NOMO-1 treated with DMSO at 0.1 percent for 48 hours (cell line): ENCODE results near the gene LRRK1.

Experiments
- DNase-seq: peaks from one replicate; lab custom pipeline; 2025; ENCODE audit not compliant: unreplicated experiment; lab: John Stamatoyannopoulos, UW

Gene LRRK1

DNA sequence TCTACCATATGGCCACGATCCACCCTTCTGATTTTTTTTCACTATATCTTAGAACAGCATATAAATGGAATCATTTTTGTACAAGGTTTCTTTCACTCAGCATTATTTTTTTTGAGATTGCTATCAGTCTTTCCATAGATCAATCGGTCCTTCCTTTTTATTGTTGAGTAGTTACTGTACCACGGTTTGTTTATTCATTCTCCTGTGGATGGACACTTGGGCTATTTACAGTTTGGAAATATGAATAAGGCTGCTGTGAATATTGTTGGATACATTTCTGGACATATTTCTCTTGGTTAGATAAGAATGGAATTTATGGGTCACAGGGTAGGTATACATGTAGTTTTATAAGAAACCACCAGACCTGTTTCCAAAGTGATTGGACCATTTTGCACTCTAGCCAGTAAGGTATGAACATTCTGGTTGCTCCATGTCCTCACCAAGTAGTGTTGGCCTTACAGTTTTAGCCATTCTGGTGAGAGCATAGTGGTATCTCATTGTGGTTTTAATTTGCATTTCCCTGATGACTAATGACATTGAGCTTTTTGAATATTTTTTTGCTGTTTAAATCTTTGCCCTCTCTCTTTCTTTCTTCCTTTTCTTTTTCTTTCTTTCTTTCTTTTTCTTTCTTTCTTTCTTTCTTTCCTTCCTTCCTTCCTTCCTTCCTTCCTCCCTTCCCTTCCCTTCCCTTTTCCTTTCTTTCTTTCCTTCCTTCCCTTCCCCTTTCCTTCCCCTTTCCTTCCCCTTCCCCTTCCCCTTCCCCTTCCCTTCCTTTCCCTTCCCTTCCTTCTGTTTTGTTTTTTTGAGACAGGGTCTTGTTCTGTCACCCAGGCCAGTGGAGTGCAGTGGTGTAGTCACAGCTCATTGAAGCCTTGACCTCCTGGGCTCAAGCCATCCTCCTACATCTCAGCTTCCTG lies 49.2 kb downstream of the LRRK1 start:
- no peak for DNase-seq

DNA sequence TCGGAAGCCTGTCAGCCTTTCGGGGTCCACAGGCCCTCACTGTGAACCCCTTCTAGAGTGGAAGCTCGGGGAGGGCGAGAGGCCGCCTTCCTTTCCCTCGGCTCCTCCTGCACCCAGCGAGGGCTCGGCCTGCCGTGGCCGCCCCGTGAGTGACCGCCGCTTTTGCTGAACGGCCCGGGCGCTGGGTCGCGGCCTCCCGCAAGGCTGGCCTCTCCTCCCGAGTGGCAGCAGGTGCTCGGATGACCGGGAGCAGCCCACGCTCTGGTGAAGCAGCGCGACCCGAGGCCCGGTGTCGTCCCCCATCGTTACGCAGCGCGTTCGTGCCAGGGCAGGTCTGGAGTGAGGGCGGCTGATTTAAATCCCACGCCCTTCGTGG lies 53.8 kb downstream of the LRRK1 start:
- DNase-seq: no peak

DNA sequence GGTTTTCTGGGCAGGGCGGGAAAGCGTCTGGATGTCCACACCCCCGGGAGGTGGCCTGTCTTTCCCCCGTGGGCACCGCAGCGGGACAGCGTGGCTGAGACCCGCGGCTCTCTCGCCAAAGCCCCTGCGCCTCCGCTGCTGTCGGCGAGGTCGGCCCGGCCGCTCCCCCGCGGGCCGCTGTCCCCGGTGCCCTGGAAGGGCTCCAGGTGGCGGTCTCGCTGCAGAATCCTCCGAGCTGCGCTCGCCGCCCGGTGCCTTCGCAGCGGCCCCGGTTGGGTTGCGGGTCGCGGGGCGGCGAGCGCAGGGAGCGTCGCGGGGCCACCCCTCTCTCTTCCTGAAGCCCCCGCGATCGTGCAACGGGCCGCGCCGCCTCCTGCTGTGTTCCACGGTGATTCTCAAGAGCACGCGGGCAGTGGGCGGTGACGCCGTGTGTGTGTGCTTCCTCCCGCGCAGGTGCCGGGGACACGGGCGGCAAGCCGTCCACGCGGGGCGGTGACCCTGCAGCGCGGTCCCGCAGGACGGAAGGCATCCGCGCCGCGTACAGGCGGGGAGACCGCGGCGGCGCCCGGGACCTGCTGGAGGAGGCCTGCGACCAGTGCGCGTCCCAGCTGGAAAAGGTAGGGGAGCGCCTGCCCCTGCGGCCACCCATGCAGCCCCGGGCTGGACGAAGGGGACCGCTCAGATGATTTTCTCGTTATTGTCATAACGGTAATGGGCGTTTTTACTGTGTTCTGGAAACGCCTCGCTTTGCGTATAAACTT lies 54.4 kb downstream of the LRRK1 start:
- no peak for DNase-seq

DNA sequence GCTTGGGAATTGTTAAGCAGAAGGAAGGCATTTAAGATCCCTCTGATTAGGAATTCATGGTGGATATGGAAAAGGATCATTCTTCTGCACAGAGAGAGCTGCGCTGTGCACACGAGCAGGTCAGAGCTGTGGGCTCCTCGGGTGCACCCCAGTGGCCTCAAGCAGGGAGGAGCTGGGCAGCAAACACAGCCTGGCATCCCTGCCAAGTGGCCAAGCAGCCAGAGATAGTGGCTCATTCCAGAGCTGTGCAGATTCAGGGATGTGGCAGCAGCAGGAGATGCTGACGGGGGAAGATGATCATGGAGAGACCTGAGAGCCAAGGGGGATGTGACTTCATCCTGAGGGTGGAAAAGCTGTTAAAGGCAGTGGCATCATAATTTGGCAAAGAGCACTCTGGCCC lies 55.9 kb downstream of the LRRK1 start:
- no peak for DNase-seq

DNA sequence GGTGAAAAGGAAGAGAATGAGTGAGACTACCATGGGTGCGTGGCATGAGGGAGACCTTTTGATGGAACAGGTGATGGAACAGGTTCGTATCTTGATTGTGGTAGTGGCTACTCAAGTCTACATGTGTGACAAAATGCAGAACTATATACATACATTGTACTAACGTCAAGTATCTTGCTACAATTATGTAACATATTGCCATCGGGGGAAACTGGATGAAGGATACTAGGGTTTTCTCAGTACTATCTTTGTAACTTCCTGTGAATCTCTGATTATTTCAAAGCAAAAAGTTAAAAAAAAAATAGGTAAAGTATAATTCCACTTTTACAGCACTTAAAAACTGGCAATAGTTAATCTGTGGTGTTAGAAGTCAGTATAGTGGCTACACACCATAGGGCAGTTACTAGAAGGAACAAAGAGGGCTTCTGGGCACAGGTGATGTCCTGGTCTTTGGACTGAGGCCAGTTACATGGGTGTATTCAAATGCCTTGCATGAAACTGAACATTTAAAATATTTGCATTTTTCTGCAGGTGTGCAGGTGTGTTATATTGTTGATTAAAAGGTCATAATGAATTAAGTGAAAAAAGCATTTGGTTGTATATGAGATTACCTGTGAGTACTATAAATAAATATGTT lies 61.4 kb downstream of the LRRK1 start:
- DNase-seq: no peak

DNA sequence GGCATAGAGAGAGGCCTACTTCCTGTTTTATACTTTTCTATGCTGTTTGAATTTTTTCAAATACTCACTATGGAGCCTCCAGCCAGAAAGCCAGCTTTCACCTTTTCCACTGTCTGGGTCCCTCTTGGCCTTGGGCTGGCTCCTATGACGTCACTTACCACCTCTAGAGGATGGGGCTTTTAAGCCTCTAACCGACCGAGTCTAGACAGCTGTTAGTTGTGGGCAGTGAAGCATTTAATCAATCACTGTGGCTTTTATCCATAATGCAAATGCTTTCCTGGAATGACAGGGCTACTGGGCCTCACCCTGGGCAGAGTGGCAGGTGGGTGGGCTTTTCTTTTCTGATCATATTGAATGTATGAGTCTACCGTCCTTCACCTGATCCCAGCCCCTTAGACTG lies 61.9 kb downstream of the LRRK1 start:
- DNase-seq: no peak

DNA sequence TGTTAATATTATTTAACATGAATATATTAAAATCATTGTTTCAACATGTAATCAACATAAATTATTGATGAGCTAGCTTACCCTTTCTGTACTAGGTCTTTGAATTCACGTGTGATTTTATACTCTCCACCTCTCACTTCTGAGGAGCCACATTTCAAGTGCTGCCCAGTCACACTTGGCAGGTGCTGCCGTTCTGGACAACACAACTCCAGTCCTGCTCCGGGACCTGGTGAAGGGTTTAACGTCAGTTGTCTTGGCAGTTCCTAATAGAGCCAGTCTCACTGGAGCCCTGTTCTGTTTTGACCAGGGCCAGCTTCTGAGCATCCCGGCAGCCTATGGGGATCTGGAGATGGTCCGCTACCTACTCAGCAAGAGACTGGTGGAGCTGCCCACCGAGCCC lies 64.1 kb downstream of the LRRK1 start:
- DNase-seq: no peak

DNA sequence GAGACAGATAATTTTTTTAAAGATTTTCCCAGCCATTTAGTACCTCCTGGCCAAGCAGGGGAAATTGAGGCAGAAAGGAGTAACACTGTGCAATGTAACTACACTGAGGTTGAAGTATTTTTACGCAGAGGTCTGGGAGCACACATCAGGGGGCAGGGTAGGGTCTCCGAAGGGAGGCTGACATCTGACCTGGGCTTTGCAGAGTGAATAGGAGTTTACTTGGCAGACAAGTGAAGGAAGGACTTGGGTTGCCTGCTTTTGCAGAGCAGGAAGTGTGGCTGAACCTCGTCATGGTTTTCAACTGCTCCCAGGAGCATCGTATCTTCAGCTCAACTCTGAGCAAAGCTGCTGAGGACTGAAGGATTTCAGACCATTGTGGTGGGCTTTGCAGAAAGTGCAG lies 66.2 kb downstream of the LRRK1 start:
- DNase-seq: no peak

DNA sequence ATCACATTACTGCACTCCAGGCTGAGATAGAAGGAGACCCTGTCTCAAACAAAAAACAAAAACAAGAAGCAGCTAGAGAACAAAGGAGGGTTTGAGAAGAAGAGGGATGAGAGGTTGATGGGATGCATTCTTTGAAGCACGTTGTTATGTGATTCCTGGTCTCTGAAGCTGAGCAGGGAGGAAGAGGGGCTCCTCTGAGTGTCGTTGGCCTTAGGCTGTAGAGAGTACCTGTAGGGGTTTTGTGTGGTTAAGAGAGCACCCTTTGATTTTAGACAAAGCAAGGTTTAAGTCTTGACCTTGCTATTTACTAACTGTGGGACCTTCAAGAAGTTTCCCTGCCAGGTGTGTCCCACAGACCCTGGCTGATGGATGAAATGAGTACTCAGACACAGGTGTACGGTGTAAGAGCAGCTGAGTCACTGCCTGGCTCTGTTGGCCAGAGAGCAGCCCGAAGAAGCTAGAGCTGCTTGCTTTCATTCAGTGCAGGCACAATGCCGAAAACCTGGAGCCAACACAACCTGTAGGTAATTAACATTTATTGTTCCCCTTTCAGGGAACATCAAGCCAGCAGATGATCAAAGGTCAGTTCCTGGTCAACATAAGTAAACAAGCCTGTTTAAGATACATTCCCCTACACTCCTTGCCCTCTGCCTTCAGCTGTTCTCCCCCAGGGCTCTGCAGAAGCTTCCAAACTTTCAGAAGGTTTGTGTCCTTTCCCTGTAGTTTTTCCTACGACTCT lies 67.2 kb downstream of the LRRK1 start:
- no peak for DNase-seq

DNA sequence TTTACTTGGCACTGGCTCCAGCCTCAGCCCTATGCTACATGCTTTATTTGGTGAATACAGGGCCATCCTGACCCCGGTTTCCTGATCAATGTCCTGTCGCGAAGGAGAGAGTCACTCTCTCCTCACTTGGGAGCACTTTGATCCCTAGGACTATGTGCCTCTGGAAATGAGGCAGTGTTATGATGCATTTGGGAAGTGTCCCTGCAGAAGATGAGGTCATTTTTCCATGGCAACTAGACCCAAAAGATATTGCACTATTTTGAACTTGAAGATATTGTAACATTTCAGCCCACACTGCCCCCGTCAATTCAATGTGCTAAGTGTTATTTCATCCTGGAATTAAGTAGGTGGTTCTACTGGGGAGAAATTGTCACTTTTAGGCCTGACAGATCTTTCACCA lies 68.0 kb downstream of the LRRK1 start:
- DNase-seq: no peak

DNA sequence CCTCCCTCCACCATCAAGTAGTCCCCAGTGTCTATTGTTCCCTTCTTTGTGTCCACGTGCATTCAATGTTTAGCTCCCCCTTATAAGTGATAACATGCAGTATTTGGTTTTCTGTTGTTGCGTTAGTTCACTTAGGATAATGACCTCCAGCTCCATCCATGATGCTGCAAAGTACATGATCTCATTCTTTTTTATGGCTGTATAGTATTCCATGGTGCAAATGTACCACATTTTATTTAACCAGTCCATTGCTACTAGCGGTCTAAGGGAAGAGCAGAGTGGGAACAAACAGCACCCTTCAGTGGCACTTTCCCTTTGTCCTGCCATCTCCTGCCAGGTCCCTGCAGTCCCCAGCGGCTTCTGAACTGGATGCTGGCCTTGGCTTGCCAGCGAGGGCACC lies 69.1 kb downstream of the LRRK1 start:
- no peak for DNase-seq

DNA sequence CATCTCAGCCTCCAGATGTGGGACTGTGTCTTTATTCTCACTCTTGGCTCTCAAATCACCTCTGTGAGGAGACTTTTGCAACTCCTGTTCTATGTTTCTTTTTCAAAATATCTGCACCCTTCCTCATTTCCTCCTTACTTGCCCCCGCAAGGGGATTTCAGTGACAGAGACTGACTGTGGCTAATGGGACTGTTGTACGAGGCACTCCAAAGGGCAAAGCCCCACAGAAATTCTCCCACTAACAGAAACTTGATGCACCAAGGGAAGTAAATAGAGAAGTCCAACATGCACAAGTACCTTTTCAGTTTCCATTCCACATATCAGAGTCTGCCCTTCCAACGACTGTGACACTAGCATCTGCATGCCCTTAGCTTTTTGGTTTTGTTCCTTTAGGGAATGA lies 69.7 kb downstream of the LRRK1 start:
- no peak for DNase-seq

DNA sequence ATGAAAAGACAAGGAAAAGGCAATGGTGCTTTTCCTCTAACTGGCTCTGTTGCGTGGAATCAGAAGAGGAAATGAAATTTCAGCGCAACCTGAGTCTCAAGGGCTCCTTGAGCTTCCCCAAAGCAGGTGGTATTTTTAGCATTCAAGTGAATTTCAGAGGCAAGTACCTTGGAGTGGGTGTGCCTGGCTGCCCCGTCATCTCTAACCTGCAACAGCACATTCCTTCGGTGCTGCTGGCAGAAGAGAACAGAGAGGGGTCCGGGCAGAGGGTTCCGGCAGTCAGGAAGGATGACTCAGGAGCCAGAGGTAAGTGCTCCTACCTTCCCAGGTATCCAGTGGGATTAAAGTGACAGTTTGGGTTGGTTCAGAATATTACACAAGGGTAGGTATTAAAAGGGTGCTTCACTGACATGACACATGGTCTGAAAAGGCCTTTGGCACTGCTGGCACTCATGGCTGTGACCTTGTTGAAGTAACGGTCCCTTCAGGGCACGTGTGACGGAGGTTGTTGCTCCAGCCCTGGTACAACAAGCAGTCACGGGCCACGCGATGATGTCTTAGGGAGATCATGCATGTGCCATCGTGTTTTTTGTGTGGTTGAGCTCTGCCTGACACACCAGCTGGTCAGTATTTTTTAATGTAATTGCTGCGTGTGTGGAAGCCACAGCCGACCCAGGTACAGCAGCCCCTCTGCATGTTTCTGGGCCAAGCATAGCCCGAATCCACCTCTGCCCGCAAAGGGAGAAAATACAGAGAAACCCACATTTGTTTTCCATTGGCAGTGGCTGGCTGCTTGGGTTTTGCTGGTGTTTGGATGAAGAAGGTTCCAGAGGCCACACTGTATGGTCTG lies 75.7 kb downstream of the LRRK1 start:
- peak; percentile 19 for DNase-seq

DNA sequence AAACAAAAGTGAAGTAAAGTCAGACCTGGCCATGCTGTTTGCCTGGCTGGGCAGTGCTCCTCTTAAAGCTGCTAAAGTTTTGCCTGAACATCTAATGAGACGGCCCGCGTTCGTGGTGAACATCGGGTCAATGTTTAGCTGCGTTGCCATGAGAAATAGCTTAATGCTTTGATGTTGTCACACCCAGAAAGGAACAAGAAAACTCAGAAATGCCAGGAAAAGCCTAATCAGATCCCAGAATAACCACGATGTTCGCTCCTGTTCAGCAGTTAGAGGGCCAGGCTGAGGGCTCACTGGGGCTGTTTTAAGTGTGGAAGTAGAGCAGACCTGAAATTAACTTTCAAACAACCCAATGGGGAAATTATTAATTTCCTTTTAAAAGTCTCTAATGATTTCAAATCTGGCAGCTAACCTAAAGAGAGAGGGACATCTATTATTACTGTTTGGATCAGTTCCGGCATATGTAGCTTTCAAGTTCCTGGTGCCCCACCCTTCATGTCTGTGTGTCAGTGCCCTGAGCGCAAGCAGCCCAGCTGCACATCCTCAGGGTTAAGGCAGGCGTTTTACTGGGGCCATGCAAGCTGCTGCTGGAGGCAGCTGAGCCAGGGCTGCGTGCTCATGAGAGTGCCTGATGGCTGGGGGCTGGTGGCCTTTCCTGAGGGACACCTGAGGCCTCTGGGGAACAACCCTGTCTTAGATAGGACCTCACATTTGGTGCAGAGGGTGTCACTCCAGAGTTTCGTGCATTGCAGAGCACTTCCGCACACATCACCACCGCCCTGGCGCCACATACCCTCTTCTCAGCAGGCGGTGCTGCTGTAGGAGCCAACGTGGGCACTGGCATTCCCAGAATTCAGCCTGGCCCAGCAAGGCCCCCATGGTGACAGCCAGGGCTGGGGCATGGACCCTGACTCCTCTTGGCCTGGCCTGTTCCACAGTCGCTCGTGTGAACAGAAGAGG lies 76.6 kb downstream of the LRRK1 start:
- DNase-seq: no peak

DNA sequence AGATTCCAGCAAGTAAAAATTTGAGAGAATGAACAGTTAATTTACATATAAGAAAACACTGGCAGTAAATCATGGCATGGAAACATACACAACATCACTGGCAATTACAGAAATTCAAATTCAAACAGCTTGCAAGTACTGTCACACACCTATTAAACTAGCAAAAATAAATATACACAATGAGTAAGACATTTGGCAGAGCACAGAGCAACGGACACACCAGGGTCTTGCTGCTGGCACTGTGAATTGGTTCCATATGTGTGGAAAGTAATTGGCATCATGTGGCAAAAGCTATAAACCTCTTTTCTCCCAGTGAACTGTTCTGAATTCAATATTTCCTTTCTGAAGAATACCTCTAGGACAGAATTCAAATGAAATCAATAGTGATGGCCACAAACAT lies 78.3 kb downstream of the LRRK1 start:
- DNase-seq: no peak

DNA sequence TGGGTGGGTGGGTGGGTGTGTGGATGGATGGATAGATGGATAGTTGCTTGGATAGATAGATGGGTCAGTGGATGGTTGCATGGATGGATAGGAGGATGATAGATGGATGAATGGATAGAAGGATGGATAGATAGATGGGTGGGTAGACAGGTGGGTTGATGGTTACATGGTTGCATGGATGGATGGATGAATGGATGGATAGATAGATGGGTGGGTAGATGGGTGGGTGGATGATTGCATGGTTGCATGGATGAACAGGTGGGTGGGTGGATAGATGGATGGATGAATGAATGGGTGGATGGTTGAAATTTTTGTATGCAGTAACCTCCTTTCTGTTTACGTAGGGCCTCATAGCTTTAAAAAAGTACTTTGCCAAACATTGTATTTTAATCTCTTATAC lies 79.5 kb downstream of the LRRK1 start:
- DNase-seq: no peak

DNA sequence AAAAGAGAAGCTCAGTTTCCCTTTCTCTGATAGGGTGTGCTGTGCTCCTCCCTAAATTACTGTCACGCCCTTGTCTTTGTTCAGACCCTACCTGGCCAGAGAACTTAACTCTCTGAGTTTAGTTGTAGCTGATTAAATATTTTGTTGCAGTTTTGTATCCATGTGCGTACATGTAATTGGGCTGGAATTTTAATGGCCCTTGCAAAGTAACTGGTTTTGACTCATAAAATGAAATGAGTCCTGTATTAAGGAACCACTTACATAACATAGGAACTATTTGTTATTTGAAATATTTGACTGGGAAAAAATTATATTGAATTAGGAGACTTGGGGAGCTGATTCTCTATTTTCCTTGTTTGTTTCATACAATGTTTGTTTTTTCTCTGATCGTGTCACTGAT lies 80.2 kb downstream of the LRRK1 start:
- no peak for DNase-seq

DNA sequence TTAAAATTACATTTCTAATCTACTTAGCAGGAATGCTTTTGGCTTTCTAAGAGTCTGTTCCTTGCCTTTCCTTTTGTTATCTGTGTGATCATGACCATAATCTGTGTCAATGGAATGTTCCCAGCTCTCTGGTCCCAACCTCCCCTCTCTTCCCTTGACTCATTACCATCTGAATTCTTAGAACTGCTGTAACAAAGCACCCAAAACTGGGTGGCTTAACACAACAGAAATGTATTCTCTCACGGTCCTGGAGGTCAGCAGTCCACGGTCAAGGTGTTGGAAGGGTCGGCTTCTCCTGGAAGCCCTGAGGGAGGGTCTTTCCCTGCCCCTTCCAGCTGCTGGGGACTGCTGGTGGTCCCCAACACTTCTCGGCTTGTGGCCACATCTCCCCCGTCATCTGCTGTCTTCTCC lies 81.1 kb downstream of the LRRK1 start:
- no peak for DNase-seq

DNA sequence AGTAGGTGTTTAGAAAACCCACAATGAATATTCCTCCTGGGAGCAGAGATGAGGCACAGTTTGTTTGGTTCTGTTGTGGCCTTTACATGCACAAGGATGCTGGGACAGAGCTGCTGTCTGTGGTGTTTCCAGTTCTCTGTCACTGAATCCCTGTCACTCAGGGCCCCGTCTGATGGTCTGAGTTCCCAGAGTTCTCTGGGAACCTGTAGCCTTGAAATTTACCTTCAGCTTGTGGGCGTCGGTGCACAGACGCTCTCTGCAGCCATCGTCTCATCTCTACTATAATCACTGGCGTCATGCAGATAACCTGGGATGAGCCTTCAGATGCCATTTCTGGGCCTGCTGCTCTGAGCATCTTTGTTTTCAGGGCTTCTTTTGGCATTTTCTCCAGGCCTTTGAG lies 81.9 kb downstream of the LRRK1 start:
- no peak for DNase-seq
